ENCODE measurements around the gene PIEZO2.

PIEZO2 gene

DNA sequence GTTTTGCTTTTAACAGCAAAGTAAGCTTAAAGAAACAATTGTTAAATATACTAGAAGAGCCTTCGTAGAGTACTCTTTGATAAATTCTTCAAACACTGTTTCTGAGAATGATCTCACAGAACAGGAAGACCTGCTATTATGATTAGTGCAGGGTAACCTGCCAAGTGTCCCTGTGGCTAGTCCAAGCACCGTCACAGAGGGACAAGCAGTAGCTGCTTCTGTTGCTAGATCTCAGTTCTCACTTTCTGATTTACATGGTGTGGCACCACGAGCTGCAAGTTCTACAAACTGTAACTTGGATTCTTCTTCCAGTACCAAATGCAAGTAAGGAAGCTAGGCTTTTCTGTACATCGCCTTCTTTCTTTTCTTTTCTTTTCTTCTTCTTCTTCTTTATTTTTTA is 121.5 kb downstream of the PIEZO2 start:
- no peak for DNase-seq (ENCODE audit: low read depth)

- DNase-seq (ENCODE audit: low read depth): no peak
Observed at GRCh38 chr18:11025671-11026070, 123.7 kb downstream of the PIEZO2 start.

DNA sequence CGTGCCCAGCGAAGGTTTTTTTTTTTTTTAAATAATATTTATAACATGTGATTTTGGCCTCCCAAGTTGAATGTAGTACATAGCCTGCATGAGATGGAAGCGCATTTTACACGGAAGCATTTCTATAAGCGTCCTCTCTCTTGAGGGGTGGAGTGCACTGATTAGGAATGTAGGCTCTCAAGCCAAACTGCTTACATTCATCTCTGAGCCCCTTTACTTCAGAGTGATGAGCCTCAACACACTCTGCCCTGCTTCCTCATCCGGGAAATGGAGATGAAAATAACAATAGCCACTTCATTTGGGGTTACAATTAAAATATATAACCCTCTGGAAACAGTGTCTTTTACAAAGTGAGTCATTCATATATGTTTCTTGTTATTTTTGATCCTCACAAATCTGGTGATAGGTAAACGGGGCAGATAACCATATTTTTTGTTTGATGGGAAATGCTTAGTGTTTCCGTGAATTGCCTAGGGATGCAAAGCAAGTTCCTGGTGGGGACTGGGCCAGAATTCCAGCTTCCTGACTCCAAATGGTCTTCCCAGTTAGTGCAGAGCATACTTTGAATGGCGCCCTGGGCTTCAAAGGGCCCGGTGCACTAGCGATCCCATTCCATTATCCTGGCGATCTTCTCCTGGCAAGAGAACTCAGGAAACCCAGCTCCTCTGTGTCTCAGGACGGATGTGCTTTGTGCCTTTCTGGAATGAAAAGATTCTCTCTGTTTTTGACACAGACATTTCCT is 124.3 kb downstream of the PIEZO2 start:
- no peak for DNase-seq (ENCODE audit: low read depth)

DNA sequence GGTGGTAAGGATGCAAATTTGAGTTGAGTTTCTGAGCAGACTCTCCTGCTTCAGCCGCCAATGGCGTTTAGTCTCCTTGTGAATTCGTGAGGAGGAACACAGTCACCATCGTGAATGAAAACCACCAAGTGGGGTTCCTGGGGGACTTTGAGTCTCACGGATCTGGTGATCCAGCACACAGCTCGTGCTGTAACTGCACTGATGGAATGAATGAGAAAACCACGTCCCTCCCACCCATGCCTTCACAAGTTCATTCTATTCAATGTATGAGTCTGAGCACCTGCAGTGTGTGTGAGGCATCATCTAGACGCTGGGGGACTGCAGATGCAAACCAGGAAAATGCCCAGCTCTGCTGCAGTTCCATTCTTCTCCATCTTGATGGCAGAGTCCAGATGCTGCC is 127.9 kb downstream of the PIEZO2 start:
- no peak for DNase-seq (ENCODE audit: low read depth)

- no peak for DNase-seq (ENCODE audit: low read depth)
Observed at GRCh38 chr18:11020877-11021414, 128.4 kb downstream of the PIEZO2 start.

DNA sequence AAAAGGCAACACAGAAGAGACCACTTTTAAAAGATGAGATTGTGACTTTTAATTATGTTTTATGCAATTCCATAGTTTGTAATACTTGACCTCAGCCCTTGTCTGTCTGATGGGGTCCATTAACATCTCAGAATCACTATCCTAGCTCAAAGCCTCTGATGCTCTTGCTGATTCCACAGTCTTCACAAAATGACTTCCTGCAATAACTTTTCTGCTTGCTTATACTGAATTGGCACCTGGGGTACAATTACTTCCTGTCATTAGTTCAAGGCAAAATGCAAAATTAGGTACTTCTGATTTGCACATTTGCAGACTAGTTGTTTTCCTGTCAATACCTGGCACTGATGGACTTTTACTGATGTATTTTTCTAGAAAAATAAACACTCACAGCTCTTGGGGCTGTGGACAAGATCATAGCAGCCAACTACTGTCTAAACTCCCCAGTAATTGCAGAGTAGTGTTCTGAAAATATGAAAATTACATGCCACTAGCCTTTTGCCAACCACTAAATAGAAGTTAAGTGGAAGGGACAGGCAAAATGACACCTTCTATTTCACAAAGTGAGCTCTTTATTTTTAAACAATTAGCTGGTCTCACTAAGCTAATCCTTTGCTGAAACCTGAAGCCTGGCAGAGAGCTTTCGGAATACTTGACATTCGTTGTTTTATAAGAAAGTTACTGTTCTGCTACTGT is 129.1 kb downstream of the PIEZO2 start:
- DNase-seq (ENCODE audit: low read depth): no peak

DNA sequence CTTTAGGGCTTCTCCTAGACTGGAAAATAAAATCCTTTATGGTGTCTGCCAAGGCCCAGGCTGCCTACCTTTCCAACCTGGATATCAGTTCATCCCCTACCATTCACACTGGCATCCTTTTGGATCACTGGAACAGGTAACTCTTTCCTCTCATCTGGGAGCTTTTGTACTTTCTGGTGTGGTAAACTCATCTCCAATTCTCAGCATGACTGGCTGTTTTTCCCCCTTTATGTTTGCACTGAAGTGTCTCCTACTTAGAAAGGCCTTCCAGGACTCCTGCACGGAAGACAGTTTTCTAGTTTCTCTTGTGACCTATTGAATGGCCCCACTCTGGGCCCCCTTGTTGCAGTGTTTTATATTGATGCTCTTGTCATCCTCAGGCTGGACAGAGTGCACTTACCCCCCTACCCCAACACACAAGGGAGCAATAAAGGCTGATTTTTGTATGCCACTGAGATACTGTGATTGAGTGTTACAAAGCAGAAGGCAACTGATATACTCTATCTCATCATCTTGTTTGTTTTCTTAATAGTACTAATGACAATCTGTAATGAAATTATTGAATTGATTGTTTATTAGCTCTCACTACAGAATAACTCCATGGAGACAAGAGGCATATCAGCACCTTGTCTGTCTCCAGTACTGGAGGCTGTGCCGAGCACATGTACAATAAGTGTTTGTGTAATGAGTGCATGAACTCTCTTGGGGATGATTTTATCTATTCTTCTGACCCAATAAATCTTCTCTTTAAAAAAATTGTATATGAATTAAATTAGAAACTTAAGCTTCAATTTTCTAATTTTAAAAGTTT is 129.9 kb downstream of the PIEZO2 start:
- no peak for DNase-seq (ENCODE audit: low read depth)

- no peak for DNase-seq (ENCODE audit: low read depth)
Observed at GRCh38 chr18:11009869-11010268, 139.5 kb downstream of the PIEZO2 start.

DNA sequence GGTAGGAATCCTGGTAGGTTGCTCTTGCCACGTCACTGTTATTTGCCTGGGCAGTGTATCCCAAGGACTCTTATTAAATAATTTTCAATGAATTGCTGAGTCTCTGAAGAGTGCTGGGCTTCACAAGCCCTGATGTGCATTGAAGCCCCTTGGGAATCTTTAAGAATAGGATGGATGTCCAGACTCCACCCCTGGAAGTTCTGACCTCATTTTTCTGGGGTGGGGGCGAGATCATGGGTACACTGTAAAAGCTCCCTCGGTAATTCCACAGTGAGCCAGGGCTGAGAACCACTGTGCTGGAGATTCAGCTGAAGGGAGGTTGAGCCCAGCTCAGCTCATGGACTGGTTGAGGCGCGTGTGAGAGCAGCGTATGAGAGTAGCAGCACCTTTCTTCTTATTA is 140.2 kb downstream of the PIEZO2 start:
- no peak for DNase-seq (ENCODE audit: low read depth)

DNA sequence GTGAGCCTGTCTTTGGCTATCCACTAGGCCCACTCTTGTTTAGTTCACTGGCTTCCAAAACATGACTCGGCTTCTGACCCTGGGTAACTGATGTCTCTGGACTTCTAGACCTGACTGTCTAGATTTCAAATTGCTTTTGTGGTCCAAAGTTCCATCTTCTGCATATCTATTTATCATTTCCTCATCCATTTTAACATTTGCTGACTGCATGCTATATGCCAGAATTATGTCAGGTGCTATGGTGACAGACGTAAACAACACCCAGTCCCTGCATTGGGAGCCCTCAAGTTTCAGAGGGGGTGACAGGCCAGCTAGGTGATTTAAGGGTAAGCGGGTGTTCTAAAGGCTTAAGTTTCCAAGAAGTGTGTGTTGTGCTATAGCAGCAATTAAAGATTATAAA is 140.9 kb downstream of the PIEZO2 start:
- no peak for DNase-seq (ENCODE audit: low read depth)

DNA sequence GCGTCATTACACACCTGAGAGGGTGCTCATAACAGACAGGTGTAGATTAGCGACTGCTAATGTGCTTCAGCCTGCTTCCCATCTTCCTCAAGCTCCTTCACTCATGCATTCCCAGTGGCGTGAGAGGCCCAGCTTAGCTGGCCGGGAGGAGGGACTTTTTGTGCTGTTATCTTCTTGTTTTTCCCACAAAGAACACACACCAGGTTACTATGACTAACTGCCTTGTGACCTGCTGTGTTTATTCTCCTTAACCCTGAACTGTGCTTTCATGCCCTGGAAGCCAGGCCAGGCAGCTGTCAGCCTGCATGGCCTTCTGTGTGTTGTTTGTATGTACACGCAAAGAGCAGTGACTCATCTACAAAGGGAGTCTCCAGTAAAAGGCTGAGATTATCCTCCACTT is 143.8 kb downstream of the PIEZO2 start:
- peak; percentile 72 for DNase-seq (ENCODE audit: low read depth)

GRCh38 chr18:11004951-11005350 is 144.4 kb downstream of the PIEZO2 start:
- no peak for DNase-seq (ENCODE audit: low read depth)

GRCh38 chr18:11004294-11004693 is 145.1 kb downstream of the PIEZO2 start:
- no peak for DNase-seq (ENCODE audit: low read depth)

DNA sequence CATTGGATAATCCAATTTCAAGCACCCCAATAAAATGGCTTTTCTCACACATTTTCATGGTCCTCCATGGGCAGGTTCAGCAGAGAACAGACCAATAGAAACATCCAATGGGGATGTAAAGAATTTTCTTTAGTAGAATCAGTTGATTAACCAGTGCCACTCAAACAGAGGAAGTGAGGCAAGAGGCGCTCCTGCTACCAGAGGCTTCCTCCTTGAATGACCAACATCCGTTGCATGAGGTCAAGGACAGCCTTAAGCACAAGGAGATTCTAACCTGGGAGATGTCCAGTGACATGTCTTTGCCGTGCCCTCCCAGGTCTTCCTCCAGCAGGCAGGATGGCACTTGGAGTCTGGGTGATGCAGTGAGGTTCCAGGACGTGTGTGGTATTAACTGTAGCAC is 146.6 kb downstream of the PIEZO2 start:
- DNase-seq (ENCODE audit: low read depth): no peak

GRCh38 chr18:11002277-11002676 is 147.1 kb downstream of the PIEZO2 start:
- DNase-seq (ENCODE audit: low read depth): no peak

- no peak for DNase-seq (ENCODE audit: low read depth)
Observed at GRCh38 chr18:11000071-11000470, 149.3 kb downstream of the PIEZO2 start.

GRCh38 chr18:10997885-10998284 is 151.5 kb downstream of the PIEZO2 start:
- DNase-seq (ENCODE audit: low read depth): no peak

GRCh38 chr18:10995550-10995949 is 153.8 kb downstream of the PIEZO2 start:
- DNase-seq (ENCODE audit: low read depth): no peak

- DNase-seq (ENCODE audit: low read depth): no peak
Observed at GRCh38 chr18:10989486-10989885, 159.9 kb downstream of the PIEZO2 start.

DNA sequence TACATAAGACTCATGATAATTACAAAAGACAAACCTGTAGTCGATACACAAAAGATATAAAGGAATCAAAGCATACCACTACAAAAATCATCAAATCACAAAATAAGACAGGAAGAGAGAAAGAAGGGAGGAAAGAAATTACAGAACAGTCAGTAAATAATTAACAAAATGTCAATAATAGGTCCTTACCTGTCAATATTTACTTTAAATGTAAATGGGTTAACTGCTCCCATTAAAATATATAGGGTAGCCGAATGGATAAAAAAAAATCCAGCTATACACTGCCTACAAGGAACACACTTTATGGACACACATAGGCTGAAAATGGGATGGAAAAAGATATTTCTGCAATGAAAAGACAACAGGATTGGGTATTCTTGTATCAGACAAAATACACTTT is 163.7 kb downstream of the PIEZO2 start:
- no peak for DNase-seq (ENCODE audit: low read depth)

GRCh38 chr18:10979411-10979810 is 170.0 kb downstream of the PIEZO2 start:
- no peak for DNase-seq (ENCODE audit: low read depth)

DNA sequence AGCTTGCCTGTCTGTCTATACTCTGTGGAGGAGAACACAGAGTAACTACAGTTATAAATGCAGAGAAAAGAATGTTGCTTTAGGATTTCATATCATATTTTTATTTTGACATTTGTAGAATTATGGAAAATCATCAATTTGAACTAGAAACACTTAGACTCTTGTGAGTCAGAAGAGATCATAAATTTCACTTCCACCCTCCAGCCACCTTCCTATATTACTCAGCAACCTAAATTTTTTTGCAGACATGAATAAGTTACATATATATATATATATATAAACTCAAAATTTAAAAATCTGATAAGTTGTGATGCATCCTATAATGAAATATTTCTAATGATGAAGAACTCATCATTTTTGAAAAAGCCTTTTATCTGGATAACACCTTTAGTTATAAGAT is 172.3 kb downstream of the PIEZO2 start:
- DNase-seq (ENCODE audit: low read depth): no peak

Measured in HS-27A (cell line).